Measurements from ENCODE around the gene FKBP5. TPM values are rescaled to one million over a fixed set of nuclear protein-coding genes. Genes with fewer than 3 reads are reported as not detected.

Gene FKBP5
- total RNA-seq, 1 experiment from 2014 or later, result 33.9 TPM

DNA sequence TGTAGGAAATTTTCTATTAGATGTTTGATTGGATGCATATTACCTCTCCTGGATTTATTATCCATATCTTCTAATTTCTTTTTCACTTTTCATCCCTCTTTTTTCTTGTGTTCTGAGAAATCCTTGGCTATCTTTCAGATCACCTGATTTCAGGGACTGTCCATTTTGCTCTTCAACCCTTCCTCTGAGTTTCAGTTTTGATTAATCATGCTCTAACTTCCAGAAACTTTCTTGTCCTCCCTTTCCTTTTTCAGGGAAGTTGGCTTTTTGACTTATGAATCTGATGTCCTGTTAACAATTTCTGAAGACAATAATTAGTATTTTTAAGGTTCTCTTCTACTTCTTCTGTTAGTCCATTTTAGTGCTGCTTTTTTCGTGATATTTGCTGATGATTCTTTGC is 79.1 kb downstream of the FKBP5 start:
- no CpG with 5 or more reads among the region's 1 CpG for WGBS (ENCODE audit: extremely low coverage, insufficient read length, low lambda C conversion rate)
- no peak for DNase-seq

More for the DNA sequence above, 79.1 kb downstream of the FKBP5 start:
- H3K4me1 ChIP-seq (ENCODE audit: insufficient read depth, low read length), result no peaks in the 10 kb centered on the region
- H2AFZ ChIP-seq (ENCODE audit: low read length), result no peak overlapping the region
- H3K4me2 ChIP-seq (ENCODE audit: insufficient read depth, insufficient read length, low read length), result no peak overlapping the region
- no peak overlapping the region for H3K27ac ChIP-seq (ENCODE audit: insufficient read length, low read depth, low read length)
- no peak overlapping the region for H2BK120ac ChIP-seq (ENCODE audit: low read depth, low read length, poor library complexity, severe bottlenecking)
- H3K79me2 ChIP-seq (ENCODE audit: insufficient read depth, low read length), result no peaks in the 10 kb centered on the region
- H3K79me1 ChIP-seq (ENCODE audit: insufficient read depth, low read depth, low read length, poor library complexity, severe bottlenecking), result no peaks in the 10 kb centered on the region
- no peak overlapping the region for H2BK20ac ChIP-seq (ENCODE audit: low read depth, low read length, poor library complexity, severe bottlenecking)
- H4K5ac ChIP-seq (ENCODE audit: insufficient read length, low read depth, low read length), result no peak overlapping the region
- H3K9me3 ChIP-seq (ENCODE audit: control insufficient read depth, low read depth, low read length), result no peaks in the 10 kb centered on the region
- H4K8ac ChIP-seq (replicated peaks; ENCODE audit: insufficient read length, low read depth, low read length), result no peak overlapping the region
- H4K91ac ChIP-seq (ENCODE audit: insufficient read length, low read depth, low read length), result no peak overlapping the region
- TF ChIP-seq, protein P1, sequence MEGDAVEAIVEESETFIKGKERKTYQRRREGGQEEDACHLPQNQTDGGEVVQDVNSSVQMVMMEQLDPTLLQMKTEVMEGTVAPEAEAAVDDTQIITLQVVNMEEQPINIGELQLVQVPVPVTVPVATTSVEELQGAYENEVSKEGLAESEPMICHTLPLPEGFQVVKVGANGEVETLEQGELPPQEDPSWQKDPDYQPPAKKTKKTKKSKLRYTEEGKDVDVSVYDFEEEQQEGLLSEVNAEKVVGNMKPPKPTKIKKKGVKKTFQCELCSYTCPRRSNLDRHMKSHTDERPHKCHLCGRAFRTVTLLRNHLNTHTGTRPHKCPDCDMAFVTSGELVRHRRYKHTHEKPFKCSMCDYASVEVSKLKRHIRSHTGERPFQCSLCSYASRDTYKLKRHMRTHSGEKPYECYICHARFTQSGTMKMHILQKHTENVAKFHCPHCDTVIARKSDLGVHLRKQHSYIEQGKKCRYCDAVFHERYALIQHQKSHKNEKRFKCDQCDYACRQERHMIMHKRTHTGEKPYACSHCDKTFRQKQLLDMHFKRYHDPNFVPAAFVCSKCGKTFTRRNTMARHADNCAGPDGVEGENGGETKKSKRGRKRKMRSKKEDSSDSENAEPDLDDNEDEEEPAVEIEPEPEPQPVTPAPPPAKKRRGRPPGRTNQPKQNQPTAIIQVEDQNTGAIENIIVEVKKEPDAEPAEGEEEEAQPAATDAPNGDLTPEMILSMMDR (conservative IDR thresholded peaks at IDR 0.05), result no peak
- H2BK12ac ChIP-seq (ENCODE audit: insufficient read length, low read depth, low read length), result no peak overlapping the region
- H3K56ac ChIP-seq (ENCODE audit: insufficient read length, low read depth, low read length), result no peak overlapping the region
- no peak overlapping the region for H3K14ac ChIP-seq (ENCODE audit: insufficient read depth, low read length)
- H2BK15ac ChIP-seq (ENCODE audit: low read depth, low read length), result no peak overlapping the region
- no peaks in the 10 kb centered on the region for H4K20me1 ChIP-seq (ENCODE audit: control insufficient read depth, insufficient read depth, insufficient read length)
- H3K9ac ChIP-seq (ENCODE audit: extremely low read depth, insufficient read length, low read length), result no peak overlapping the region
- no peak overlapping the region for H3T11ph ChIP-seq (ENCODE audit: low read length)
- Mint-ChIP-seq H3K36me3 (ENCODE audit: insufficient read depth in 1 of 3, low read depth in 3 of 3) (peaks cover 13 to 37% (median 37%) of the 10 kb centered on the region in 3 experiments; a peak in 6 of 7 replicates), H3K4me1 (peaks cover 3 to 5% of the 10 kb centered on the region in 2 experiments; a peak in 3 of 4 replicates), H3K4me3 (no peak overlapping the region), H3K9me3 (no peaks in the 10 kb centered on the region), H3K27ac (no peak overlapping the region; a peak in 1 of 7 replicates), H3K27me3 (ENCODE audit: low read depth) (no peaks in the 10 kb centered on the region)
- H3K4ac ChIP-seq (ENCODE audit: low read depth, low read length), result no peak overlapping the region
- no peak overlapping the region for H2BK5ac ChIP-seq (ENCODE audit: insufficient read length, low read length)
- no peak overlapping the region for H3K23ac ChIP-seq (ENCODE audit: insufficient read length, low read depth, low read length)
- no peak overlapping the region for H3K18ac ChIP-seq (ENCODE audit: insufficient read length, low read depth, low read length)
- no peaks in the 10 kb centered on the region for H3K27me3 ChIP-seq (ENCODE audit: insufficient read depth, low read length)
- no peak overlapping the region for H2AK5ac ChIP-seq (ENCODE audit: insufficient read length, low read length)
- H3K23me2 ChIP-seq (ENCODE audit: insufficient read length, low read depth, low read length, poor library complexity, severe bottlenecking), result no peaks in the 10 kb centered on the region
